Measurements from ENCODE around the gene ZDHHC9. TPM values are rescaled to one million over a fixed set of nuclear protein-coding genes. Genes with fewer than 3 reads are reported as not detected.

Gene ZDHHC9
- total RNA-seq, 5 donors from 2014 or later (not counting 1 experiment from before 2014, with no cell fraction given), result 3.3 to 7.9 (median 7.3) TPM

DNA sequence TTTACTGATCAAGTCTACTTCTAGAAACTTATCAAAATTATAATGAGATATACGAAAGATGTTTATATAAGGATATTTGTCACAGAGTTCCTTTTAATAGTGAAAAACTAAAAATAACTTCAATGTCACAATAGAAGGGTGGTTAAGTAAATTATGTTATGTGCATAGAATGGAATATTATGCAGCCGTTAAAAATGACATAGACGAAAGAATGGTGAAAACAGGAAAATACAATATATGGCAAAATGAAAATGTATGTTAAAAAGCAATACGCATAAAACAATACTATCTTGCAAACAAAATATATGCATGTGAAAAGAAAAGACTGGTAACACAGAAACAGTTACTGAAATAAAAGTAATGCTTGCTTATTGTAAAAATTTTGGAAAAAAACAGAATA lies 19.1 kb downstream of the ZDHHC9 start:
- H3K36me3 ChIP-seq (ENCODE audit: control insufficient read depth in 2 of 2, extremely low read depth in 1 of 2, insufficient read depth in 1 of 2, low read length in 1 of 2), result no peaks in the 10 kb centered on the region
- Mint-ChIP-seq H3K4me1 (peaks cover 13 to 17% (median 16%) of the 10 kb centered on the region in 3 donors), H3K4me3 (no peak overlapping the region), H3K27me3 (peaks cover 0 to 4% of the 10 kb centered on the region in 2 donors), H3K9me3 (no peaks in the 10 kb centered on the region), H3K27ac (no peak overlapping the region), H3K36me3 (peaks cover 4% of the 10 kb centered on the region)
- no peak for DNase-seq
- ATAC-seq (replicated peaks in 1 of 4), result no peak
- ChIA-PET CTCF (interaction anchor here in 1 of 2 donors (0.7 kb wide), 1 partner anchor 84 kb away, joined by 3 read pairs; no protein-coding TSS in a partner anchor), POLR2A (no interaction called here)
- no peak overlapping the region for H3K27ac ChIP-seq (ENCODE audit: low read length)
- no peaks in the 10 kb centered on the region for H3K27me3 ChIP-seq (replicated peaks in 1 of 2; ENCODE audit: control insufficient read depth in 2 of 2, extremely low read depth in 1 of 2, insufficient read depth in 2 of 2, low read length in 1 of 2)
- H3K9me3 ChIP-seq, result no peaks in the 10 kb centered on the region
- no CpG with 5 or more reads among the region's 4 CpGs for WGBS (ENCODE audit: insufficient coverage)
- no peak overlapping the region for H3K4me3 ChIP-seq (ENCODE audit: control insufficient read depth in 1 of 2, extremely low read depth in 1 of 2, low read length in 1 of 2)
- H3K4me1 ChIP-seq (ENCODE audit: control insufficient read depth in 1 of 2, extremely low read depth in 1 of 2, insufficient read depth in 2 of 2, low read length in 2 of 2), result no peaks in the 10 kb centered on the region

DNA sequence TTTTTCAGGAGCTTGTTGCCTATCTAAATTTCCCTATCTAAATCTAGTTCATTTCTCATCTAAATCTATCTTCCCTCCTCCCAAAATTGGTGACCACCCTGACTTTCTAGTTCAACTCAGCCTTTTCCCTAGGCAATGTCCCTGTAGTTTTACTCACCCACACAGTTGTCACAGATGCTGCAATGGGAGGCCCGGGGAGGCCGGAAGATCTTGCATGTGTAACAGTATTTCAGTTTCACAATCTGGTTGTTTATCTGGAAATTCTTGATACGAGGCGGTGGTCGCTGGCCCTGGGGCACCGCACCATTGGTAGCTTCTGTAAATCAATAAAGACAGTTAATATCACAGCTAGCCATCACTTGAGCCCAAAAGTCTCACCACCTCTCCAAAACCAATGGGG lies 20.2 kb downstream of the ZDHHC9 start:
- H3K27ac ChIP-seq (ENCODE audit: low read length), result no peak overlapping the region
- no CpG with 5 or more reads among the region's 6 CpGs for WGBS (ENCODE audit: insufficient coverage)
- POLR2A ChIA-PET, result interaction anchor here in 1 of 2 donors (0.6 kb wide), 1 partner anchor 216 kb away, joined by 3 read pairs; no protein-coding TSS in a partner anchor
- H3K27me3 Mint-ChIP-seq, result peaks cover 0 to under 1% of the 10 kb centered on the region in 2 donors
- DNase-seq (no peak), ATAC-seq (replicated peaks in 1 of 4) (no peak)
- no peaks in the 10 kb centered on the region for H3K9me3 Mint-ChIP-seq
- peaks cover 13 to 17% (median 16%) of the 10 kb centered on the region in 3 donors for H3K4me1 Mint-ChIP-seq
- no peak overlapping the region for H3K4me3 Mint-ChIP-seq
- H3K27me3 ChIP-seq (replicated peaks in 1 of 2; ENCODE audit: control insufficient read depth in 2 of 2, extremely low read depth in 1 of 2, insufficient read depth in 2 of 2, low read length in 1 of 2), result no peaks in the 10 kb centered on the region
- H3K4me1 ChIP-seq (ENCODE audit: control insufficient read depth in 1 of 2, extremely low read depth in 1 of 2, insufficient read depth in 2 of 2, low read length in 2 of 2), result no peaks in the 10 kb centered on the region
- H3K36me3 Mint-ChIP-seq, result peaks cover under 1% of the 10 kb centered on the region
- H3K4me3 ChIP-seq (ENCODE audit: control insufficient read depth in 1 of 2, extremely low read depth in 1 of 2, low read length in 1 of 2), result no peak overlapping the region
- no peaks in the 10 kb centered on the region for H3K36me3 ChIP-seq (ENCODE audit: control insufficient read depth in 2 of 2, extremely low read depth in 1 of 2, insufficient read depth in 1 of 2, low read length in 1 of 2)
- no peaks in the 10 kb centered on the region for H3K9me3 ChIP-seq
- CTCF ChIA-PET, result interaction anchor here (0.6 to 2.1 kb wide), 10 partner anchors 9 to 837 kb away, joined by 3 to 10 read pairs (median 4); partner anchors contain the start of gene APLN (in 1 of the 2)
- peak overlapping the region; percentile 59 to 85 for H3K27ac Mint-ChIP-seq

DNA sequence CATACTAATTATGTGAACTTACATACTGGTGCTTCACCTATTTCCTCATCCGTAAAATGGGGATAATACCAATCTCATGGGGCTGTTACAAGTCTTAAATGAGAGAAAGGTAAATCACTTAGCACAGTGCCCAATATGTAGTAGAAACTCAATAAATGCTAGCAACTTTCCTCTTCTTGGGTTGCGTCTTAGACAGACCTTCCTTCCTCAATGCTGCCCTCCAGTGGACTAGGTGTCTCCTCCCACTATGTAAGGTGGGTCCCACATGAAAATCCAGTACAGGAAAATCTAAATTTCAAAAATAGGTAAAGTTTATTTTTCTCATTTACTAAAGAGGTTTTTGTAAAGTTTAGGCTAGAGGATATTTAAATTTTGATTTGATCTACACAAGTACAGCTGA lies 20.6 kb downstream of the ZDHHC9 start:
- no peak overlapping the region for H3K27ac ChIP-seq (ENCODE audit: low read length)
- Mint-ChIP-seq H3K9me3 (no peaks in the 10 kb centered on the region), H3K4me1 (peaks cover 13 to 17% (median 16%) of the 10 kb centered on the region in 3 donors), H3K4me3 (no peak overlapping the region), H3K27ac (no peak overlapping the region), H3K36me3 (no peaks in the 10 kb centered on the region), H3K27me3 (no peaks in the 10 kb centered on the region)
- no peaks in the 10 kb centered on the region for H3K36me3 ChIP-seq (ENCODE audit: control insufficient read depth in 2 of 2, extremely low read depth in 1 of 2, insufficient read depth in 1 of 2, low read length in 1 of 2)
- WGBS (ENCODE audit: insufficient coverage), result no CpG with 5 or more reads among the region's 2 CpGs
- ChIA-PET POLR2A (interaction anchor here in 1 of 2 donors (0.6 kb wide), 1 partner anchor 216 kb away, joined by 3 read pairs; no protein-coding TSS in a partner anchor), CTCF (interaction anchor here (0.6 to 2.1 kb wide), 12 partner anchors 9 to 836 kb away, joined by 3 to 10 read pairs (median 4); partner anchors contain the start of gene APLN (in 1 of the 2))
- no peaks in the 10 kb centered on the region for H3K27me3 ChIP-seq (replicated peaks in 1 of 2; ENCODE audit: control insufficient read depth in 2 of 2, extremely low read depth in 1 of 2, insufficient read depth in 2 of 2, low read length in 1 of 2)
- H3K4me1 ChIP-seq (ENCODE audit: control insufficient read depth in 1 of 2, extremely low read depth in 1 of 2, insufficient read depth in 2 of 2, low read length in 2 of 2), result no peaks in the 10 kb centered on the region
- no peak overlapping the region for H3K4me3 ChIP-seq (ENCODE audit: control insufficient read depth in 1 of 2, extremely low read depth in 1 of 2, low read length in 1 of 2)
- no peaks in the 10 kb centered on the region for H3K9me3 ChIP-seq
- ATAC-seq (replicated peaks in 1 of 4) (peak; percentile 67 to 83 (median 80)), DNase-seq (peak in 30 of 35 experiments; percentile 22 to 78 (median 48))

DNA sequence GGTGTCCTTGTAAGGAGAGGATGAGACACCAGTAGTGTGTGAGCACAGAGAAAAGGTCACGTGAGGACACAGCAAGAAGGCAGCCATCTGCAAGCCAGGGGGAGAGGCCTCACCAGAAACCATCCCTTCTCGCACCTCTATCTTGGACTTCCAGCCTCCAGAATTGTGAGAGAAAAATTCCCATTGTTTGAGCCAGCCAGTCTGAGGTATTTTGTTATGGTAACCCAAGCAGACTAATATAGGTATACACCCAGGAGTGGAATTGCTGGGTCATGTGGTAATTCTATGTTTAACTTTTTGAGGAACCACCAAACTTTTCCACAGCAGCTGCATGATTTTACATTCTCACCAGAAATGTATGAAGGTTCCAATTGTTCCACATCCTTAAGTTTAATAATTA lies 25.6 kb downstream of the ZDHHC9 start:
- Histone ChIP-seq H3K27ac (ENCODE audit: low read length) (no peak overlapping the region), H3K27me3 (replicated peaks in 1 of 2; ENCODE audit: control insufficient read depth in 2 of 2, extremely low read depth in 1 of 2, insufficient read depth in 2 of 2, low read length in 1 of 2) (no peaks in the 10 kb centered on the region), H3K4me1 (ENCODE audit: control insufficient read depth in 1 of 2, extremely low read depth in 1 of 2, insufficient read depth in 2 of 2, low read length in 2 of 2) (no peaks in the 10 kb centered on the region), H3K9me3 (no peaks in the 10 kb centered on the region), H3K36me3 (ENCODE audit: control insufficient read depth in 2 of 2, extremely low read depth in 1 of 2, insufficient read depth in 1 of 2, low read length in 1 of 2) (no peaks in the 10 kb centered on the region), H3K4me3 (ENCODE audit: control insufficient read depth in 1 of 2, extremely low read depth in 1 of 2, low read length in 1 of 2) (no peak overlapping the region)
- Mint-ChIP-seq H3K4me3 (no peak overlapping the region), H3K27me3 (no peaks in the 10 kb centered on the region), H3K36me3 (peaks cover 6% of the 10 kb centered on the region), H3K4me1 (peaks cover 3 to 6% (median 3%) of the 10 kb centered on the region in 3 donors), H3K27ac (no peak overlapping the region), H3K9me3 (no peaks in the 10 kb centered on the region)
- ChIA-PET POLR2A (no interaction called here), CTCF (no interaction called here)
- DNase-seq (no peak), ATAC-seq (replicated peaks in 1 of 4) (no peak)
- no CpG with 5 or more reads among the region's 2 CpGs for WGBS (ENCODE audit: insufficient coverage)

DNA sequence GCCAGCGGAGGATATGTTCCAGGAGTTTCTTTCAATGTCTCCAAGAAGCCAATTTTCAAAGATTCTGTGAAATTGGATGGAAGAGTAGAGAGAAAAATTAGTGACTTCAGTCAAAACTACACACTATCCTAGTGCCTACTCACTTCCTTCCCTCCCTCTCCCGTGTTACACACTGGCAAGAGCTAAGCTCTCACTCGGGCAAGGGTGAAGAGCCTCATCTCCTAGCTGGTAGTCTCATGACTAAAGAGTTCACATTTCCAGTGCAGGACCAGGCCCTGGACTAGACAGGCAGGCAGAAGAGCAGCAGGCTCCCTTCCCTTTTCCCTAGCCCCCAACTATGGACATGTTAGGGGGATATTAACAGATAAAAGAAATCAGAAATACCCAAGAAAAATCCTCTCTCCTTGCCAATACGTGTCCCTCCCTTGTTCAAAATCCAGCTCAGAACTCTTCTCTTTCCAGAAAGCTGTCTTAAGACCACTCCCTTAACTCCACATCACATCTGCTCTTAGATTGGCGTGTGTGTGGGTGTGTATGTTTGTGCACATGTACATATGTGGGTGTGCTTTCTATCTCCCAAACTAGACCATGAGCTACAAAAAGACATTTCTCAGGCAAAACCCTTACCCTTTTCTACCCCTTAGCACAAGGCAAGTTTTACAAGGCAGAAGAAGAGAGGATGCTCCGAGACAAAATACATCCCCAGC lies 29.9 kb downstream of the ZDHHC9 start:
- Mint-ChIP-seq H3K9me3 (no peaks in the 10 kb centered on the region), H3K36me3 (peaks cover 20% of the 10 kb centered on the region), H3K4me3 (no peak overlapping the region), H3K27ac (no peak overlapping the region), H3K27me3 (no peaks in the 10 kb centered on the region), H3K4me1 (peaks cover 7 to 9% (median 7%) of the 10 kb centered on the region in 3 donors)
- Histone ChIP-seq H3K4me3 (ENCODE audit: control insufficient read depth in 1 of 2, extremely low read depth in 1 of 2, low read length in 1 of 2) (no peak overlapping the region), H3K27me3 (replicated peaks in 1 of 2; ENCODE audit: control insufficient read depth in 2 of 2, extremely low read depth in 1 of 2, insufficient read depth in 2 of 2, low read length in 1 of 2) (no peaks in the 10 kb centered on the region), H3K36me3 (ENCODE audit: control insufficient read depth in 2 of 2, extremely low read depth in 1 of 2, insufficient read depth in 1 of 2, low read length in 1 of 2) (peaks cover 0 to 2% of the 10 kb centered on the region in 2 donors), H3K27ac (ENCODE audit: low read length) (no peak overlapping the region), H3K4me1 (ENCODE audit: control insufficient read depth in 1 of 2, extremely low read depth in 1 of 2, insufficient read depth in 2 of 2, low read length in 2 of 2) (no peaks in the 10 kb centered on the region), H3K9me3 (no peaks in the 10 kb centered on the region)
- DNase-seq, result no peak
- POLR2A ChIA-PET, result no interaction called here
- CTCF ChIA-PET, result interaction anchor here in 1 of 2 donors (0.6 to 0.9 kb wide), 2 partner anchors 136 to 210 kb away, joined by 3 to 4 read pairs; no protein-coding TSS in a partner anchor
- no peak for ATAC-seq (replicated peaks in 1 of 4)
- WGBS (ENCODE audit: insufficient coverage), result no CpG with 5 or more reads among the region's 6 CpGs

DNA sequence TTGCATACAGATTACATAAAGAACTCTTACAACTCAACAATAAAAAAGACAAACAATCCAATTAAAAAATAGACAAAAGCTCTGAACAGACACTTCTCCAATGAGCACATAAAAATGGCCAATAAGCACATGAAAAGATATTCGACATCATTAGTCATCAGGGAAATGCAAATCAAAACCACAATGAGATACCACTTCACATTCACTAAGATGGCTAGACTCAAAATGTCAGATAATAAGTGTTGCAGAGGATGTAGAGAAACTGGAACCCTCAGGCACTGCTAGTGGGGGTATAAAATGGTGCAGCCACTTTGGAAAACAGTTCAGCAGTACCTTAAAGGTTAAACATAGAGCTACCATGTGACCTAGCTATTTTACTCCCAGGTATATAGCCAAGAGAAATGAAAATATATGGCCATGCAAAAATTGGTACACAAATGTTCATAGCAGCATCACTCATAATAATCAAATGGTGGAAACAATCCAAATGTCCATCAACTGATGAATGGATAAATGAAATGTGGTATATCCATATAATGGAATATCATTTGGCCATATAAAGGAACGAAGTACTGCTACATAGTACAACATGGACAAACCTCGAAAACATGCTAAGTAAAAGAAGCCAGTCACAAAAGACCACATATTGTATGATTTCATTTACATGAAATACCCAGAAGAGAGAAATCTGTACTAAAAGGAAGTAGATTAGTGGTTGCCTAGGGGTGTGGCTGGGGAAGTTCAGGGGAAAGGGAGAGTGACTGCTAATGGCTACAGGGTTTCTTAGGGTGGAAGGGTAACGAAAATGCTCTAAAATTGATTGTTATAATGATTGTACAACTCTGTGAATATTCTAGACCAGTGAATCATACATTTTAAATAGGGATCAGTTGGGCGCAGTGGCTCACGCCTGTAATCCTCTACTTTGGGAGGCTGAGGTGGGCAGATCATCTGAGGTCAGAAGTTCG lies 34.6 kb downstream of the ZDHHC9 start:
- no peak for DNase-seq
- no peaks in the 10 kb centered on the region for H3K4me1 ChIP-seq (ENCODE audit: control insufficient read depth in 1 of 2, extremely low read depth in 1 of 2, insufficient read depth in 2 of 2, low read length in 2 of 2)
- Mint-ChIP-seq H3K9me3 (no peaks in the 10 kb centered on the region), H3K36me3 (peaks cover 22% of the 10 kb centered on the region), H3K27me3 (no peaks in the 10 kb centered on the region), H3K4me3 (no peak overlapping the region), H3K4me1 (peaks cover 7 to 17% (median 12%) of the 10 kb centered on the region in 3 donors), H3K27ac (peak overlapping the region in 1 of 2 donors; percentile 55)
- ChIA-PET POLR2A (no interaction called here), CTCF (no interaction called here)
- H3K4me3 ChIP-seq (ENCODE audit: control insufficient read depth in 1 of 2, extremely low read depth in 1 of 2, low read length in 1 of 2), result no peak overlapping the region
- H3K27ac ChIP-seq (ENCODE audit: low read length), result no peak overlapping the region
- H3K36me3 ChIP-seq (ENCODE audit: control insufficient read depth in 2 of 2, extremely low read depth in 1 of 2, insufficient read depth in 1 of 2, low read length in 1 of 2), result peaks cover 0 to 2% of the 10 kb centered on the region in 2 donors
- 100% methylated on average over 1 of the region's 7 CpGs for WGBS (ENCODE audit: insufficient coverage)
- no peaks in the 10 kb centered on the region for H3K9me3 ChIP-seq
- H3K27me3 ChIP-seq (replicated peaks in 1 of 2; ENCODE audit: control insufficient read depth in 2 of 2, extremely low read depth in 1 of 2, insufficient read depth in 2 of 2, low read length in 1 of 2), result no peaks in the 10 kb centered on the region
- ATAC-seq (replicated peaks in 1 of 4), result peak in 2 of 4 experiments; percentile 36 to 60
